HG02943 (cell line): ENCODE results near the gene ARHGAP23.

Source experiments
- ATAC-seq: cut with Tn5 transposase; IDR thresholded peaks from one replicate; pipeline ENCODE4 v1.9.1; 2021; ENCODE audit warnings: mild to moderate bottlenecking, low read depth, moderate library complexity; ENCODE audit not compliant: unreplicated experiment

ARHGAP23 gene

GRCh38 chr17:38560503-38561318 is 132.4 kb downstream of the ARHGAP23 start:
- no peak for ATAC-seq

- no peak for ATAC-seq
Observed at GRCh38 chr17:38561416-38562214, 133.4 kb downstream of the ARHGAP23 start.
